K562 (cell line): ENCODE data around the gene ABCG1. TPM values are rescaled to one million over a fixed set of nuclear protein-coding genes. Genes with fewer than 3 reads are reported as not detected.

ENCODE experiments used
- ATAC-seq: fragments of 200-7000 bp; cut with Tn5 transposase; 3 replicates; pipeline ENCODE4 v1.9.1; 2020; ENCODE audit warnings: moderate library complexity
- BruUV-seq: library from RNA; stranded (reverse); fragments of 400-500 nt; replicated peaks from 2 replicates; lab custom pipeline; 2021; lab: Mats Ljungman, UMichigan
- CTCF ChIA-PET: fragments of 300-600 bp; formaldehyde crosslinking; extraction: SDS; loops from one replicate; lab custom pipeline; 2021; ENCODE audit warnings: low intra/inter-chr PET ratio; lab: Yijun Ruan, JAX
- POLR2A ChIA-PET: fragments of 300-600, 350-650 bp; sonication (Branson Sonifier 250); formaldehyde crosslinking; extraction: SDS; loops from one replicate; lab custom pipeline; 2021; ENCODE audit warnings: antibody characterized with exemption, inconsistent platforms; lab: Yijun Ruan, JAX
- DNase-seq, 4 experiments: peaks; one replicate each; pipeline versions ENCODE4 v3.0.0 to v3.0.0-alpha.2; 2011 to 2018; ENCODE audit warnings: low spot score in 3 of 4, mixed read lengths in 3 of 4; ENCODE audit errors: extremely low read depth in 1 of 4
- FAIRE-seq: peaks from 2 replicates; lab custom pipeline; 2011; peaks lifted over from hg19 to GRCh38; lab: Jason Lieb, UNC
- H2AFZ ChIP-seq: 2 replicates; pipeline ENCODE4 v1.6.0; 2011; ENCODE audit warnings: low read depth, low read length, control low read depth, inconsistent platforms
- H3K27ac ChIP-seq: fragments of 200-600 bp; 3 replicates; pipeline ENCODE4 v1.8.0; 2011; ENCODE audit warnings: low read depth, mild to moderate bottlenecking, control low read depth, inconsistent platforms, low read length, moderate library complexity, mixed read lengths; ENCODE audit errors: extremely low read depth
- H3K27me3 ChIP-seq, 2 experiments: fragments of 300-600 bp in 1 of 2; 2 replicates in 1 of 2; 3 replicates in 1 of 2; pipeline versions ENCODE4 v1.6.0 to v1.8.0; 2011; ENCODE audit warnings: inconsistent platforms in 2 of 2, low read length in 2 of 2, mild to moderate bottlenecking in 1 of 2, mixed read lengths in 1 of 2, moderate library complexity in 1 of 2; ENCODE audit not compliant: control insufficient read depth in 2 of 2, insufficient read depth in 2 of 2
- H3K36me3 ChIP-seq: fragments of 300-600 bp; 3 replicates; pipeline ENCODE4 v1.8.0; 2011; ENCODE audit warnings: mild to moderate bottlenecking, low read length, inconsistent platforms; ENCODE audit not compliant: control insufficient read depth, insufficient read depth
- H3K4me1 ChIP-seq, 2 experiments: fragments of 200-600 bp in 1 of 2; replicated peaks in 1 of 2; 2 replicates in 1 of 2; 3 replicates in 1 of 2; pipeline versions ENCODE4 v1.5.1 to v1.8.0; 2011; ENCODE audit warnings: inconsistent platforms in 2 of 2, low read length in 2 of 2, mild to moderate bottlenecking in 1 of 2, mixed read lengths in 1 of 2, moderate library complexity in 1 of 2; ENCODE audit not compliant: control insufficient read depth in 2 of 2, insufficient read depth in 2 of 2
- H3K4me2 ChIP-seq: 2 replicates; pipeline ENCODE4 v1.6.1; 2011; ENCODE audit warnings: low read length, control low read depth, inconsistent platforms, mixed read lengths; ENCODE audit not compliant: insufficient read depth
- H3K4me3 ChIP-seq: fragments of 200-600 bp; sonication (generic), shearing (Covaris generic); 2 replicates; pipeline ENCODE4 v1.5.1; 2016; ENCODE audit warnings: control low read depth, inconsistent platforms
- H3K79me2 ChIP-seq: fragments of 200-600 bp; 3 replicates; pipeline ENCODE4 v1.8.0; 2011; ENCODE audit warnings: low read length, inconsistent platforms; ENCODE audit not compliant: control insufficient read depth, insufficient read depth
- H3K9ac ChIP-seq, 2 experiments: 2 replicates each; pipeline versions ENCODE4 v1.6.0 to v1.6.1; 2011; ENCODE audit warnings: low read depth in 2 of 2, low read length in 2 of 2, control low read depth in 1 of 2, inconsistent platforms in 1 of 2, mild to moderate bottlenecking in 1 of 2, mixed read lengths in 1 of 2; ENCODE audit not compliant: insufficient read depth in 1 of 2
- H3K9me1 ChIP-seq: one replicate; pipeline ENCODE4 v1.6.0; 2011; ENCODE audit warnings: inconsistent platforms, mild to moderate bottlenecking, low read length, moderate library complexity; ENCODE audit not compliant: control insufficient read depth, insufficient read depth
- H3K9me3 ChIP-seq: replicated peaks from 2 replicates; pipeline ENCODE4 v1.5.1; 2011; ENCODE audit warnings: low read depth, low read length, inconsistent platforms; ENCODE audit not compliant: control insufficient read depth, insufficient read depth
- H4K20me1 ChIP-seq: replicated peaks from 2 replicates; pipeline ENCODE4 v1.6.1; 2011; ENCODE audit warnings: low read length, inconsistent platforms, mixed read lengths; ENCODE audit not compliant: control insufficient read depth, insufficient read depth
- GABPB2 ChIP-seq: fragments of 250-450 bp; sonication (Bioruptor Pico); conservative IDR thresholded peaks from 2 replicates; pipeline ENCODE4 v1.5.1; 2021; ENCODE audit warnings: mild to moderate bottlenecking
- HDGF ChIP-seq: fragments of 450-650 bp; IDR thresholded peaks from 2 replicates; pipeline ENCODE4 v1.6.1; 2016
- NFIX ChIP-seq: fragments of 250-450 bp; sonication (Bioruptor Pico); IDR thresholded peaks from 2 replicates; pipeline ENCODE4 v1.4.0; 2020; ENCODE audit warnings: low read depth, mild to moderate bottlenecking, moderate library complexity
- POLR2AphosphoS2 ChIP-seq: IDR thresholded peaks from 2 replicates; pipeline ENCODE4 v1.6.1; 2012; ENCODE audit warnings: low read length, improper control_type of control experiment
- POLR2G ChIP-seq: fragments of 200-400 bp; formaldehyde crosslinking; IDR thresholded peaks from 2 replicates; pipeline ENCODE4 v1.6.1; 2017; ENCODE audit warnings: low read depth, mild to moderate bottlenecking, antibody characterized with exemption, low read length, moderate library complexity
- RFX1 ChIP-seq: fragments of 450-650 bp; IDR thresholded peaks from 2 replicates; pipeline ENCODE4 v1.6.1; 2016; ENCODE audit warnings: mild to moderate bottlenecking, moderate library complexity
- SMARCA4 ChIP-seq: fragments of 450-650 bp; IDR thresholded peaks from 2 replicates; pipeline ENCODE4 v1.6.1; 2016
- TBP ChIP-seq: optimal IDR thresholded peaks from 2 replicates; pipeline ENCODE3; 2011; ENCODE audit warnings: low read depth, low read length, improper control_type of control experiment
- ZFP36 ChIP-seq: fragments of 150-350 bp; IDR thresholded peaks from 2 replicates; pipeline ENCODE4 v1.6.1; 2018; ENCODE audit warnings: low read length, low read depth; ENCODE audit not compliant: partially characterized antibody
- WGBS: fragments of 100-300 bp; shearing (Covaris generic); methylation state at CpG from one replicate; pipeline ENCODE4 v1.1.6; 2016; ENCODE audit warnings: low coverage, mixed read lengths; ENCODE audit not compliant: insufficient coverage; ENCODE audit errors: missing lambda C conversion rate; 5-methylcytosine and 5-hydroxymethylcytosine counted together
- in situ Hi-C: fragments of 300-500 bp; cut with MboI; formaldehyde crosslinking; loops from 4 replicates; pipeline ENCODE4 v1.15.0; 2018; ENCODE audit warnings: inconsistent platforms, mixed read lengths
- intact Hi-C: fragments of 100-400 bp; cut with micrococcal nuclease; formaldehyde crosslinking; loops from 2 replicates; pipeline ENCODE4 v1.14.2; 2022
- polyA plus RNA-seq, 8 experiments: library from polyadenylated mRNA; depleted of rRNA in 4 of 8; stranded (reverse) in 5 of 8; unstranded in 3 of 8; fragments of >200 nt; fragmentation: Nextera tagmentation in 2 of 8; fragmentation: Illumina TruSeq in 1 of 8; extraction: Ambion mirVana in 2 of 8; extraction: Trizol in 1 of 8; gene quantifications; 2 replicates each; pipeline versions ENCODE4 v1.2.1 to v1.2.3, GENCODE V29; 2011 to 2014; ENCODE audit warnings: inconsistent platforms in 1 of 8, missing spikeins in 1 of 8
- total RNA-seq, 7 experiments: library from RNA; depleted of rRNA in 6 of 7; stranded (reverse); fragments of >200 nt in 6 of 7; fragmentation: Illumina TruSeq in 2 of 7; extraction: Trizol in 2 of 7; gene quantifications; 2 replicates each; pipeline versions ENCODE4 v1.2.1 to v1.2.3, GENCODE V29; 2011 to 2021; ENCODE audit warnings: low replicate concordance in 1 of 7
- TF ChIP-seq, protein P1 (sequence below): fragments of 450-650 bp; IDR thresholded peaks from 2 replicates; pipeline ENCODE4 v1.7.1; 2018; ENCODE audit warnings: mild to moderate bottlenecking, low read depth; ENCODE audit not compliant: partially characterized antibody
- TF ChIP-seq, protein P2 (sequence below): fragments of 450-650 bp; IDR thresholded peaks from 2 replicates; pipeline ENCODE4 v1.6.1; 2018; ENCODE audit not compliant: partially characterized antibody
- TF ChIP-seq, protein P3 (sequence below): fragments of 200-800 bp; sonication (Bioruptor generic); IDR thresholded peaks from 2 replicates; pipeline ENCODE4 v1.6.1; 2017; ENCODE audit warnings: missing genetic modification characterization, missing compliant biosample characterization
- TF ChIP-seq, protein P4 (sequence below): IDR thresholded peaks from 3 replicates; pipeline ENCODE4 v1.6.1; 2011; ENCODE audit warnings: borderline replicate concordance, mild to moderate bottlenecking; ENCODE audit not compliant: insufficient read length, insufficient read depth

Gene ABCG1
- total and polyA plus RNA-seq, 9 of the 15 experiments (the other 6 are each of a cell fraction or from before 2014, with no cell fraction given), result 0.04 to 0.09 TPM; not detected in 7

DNA sequence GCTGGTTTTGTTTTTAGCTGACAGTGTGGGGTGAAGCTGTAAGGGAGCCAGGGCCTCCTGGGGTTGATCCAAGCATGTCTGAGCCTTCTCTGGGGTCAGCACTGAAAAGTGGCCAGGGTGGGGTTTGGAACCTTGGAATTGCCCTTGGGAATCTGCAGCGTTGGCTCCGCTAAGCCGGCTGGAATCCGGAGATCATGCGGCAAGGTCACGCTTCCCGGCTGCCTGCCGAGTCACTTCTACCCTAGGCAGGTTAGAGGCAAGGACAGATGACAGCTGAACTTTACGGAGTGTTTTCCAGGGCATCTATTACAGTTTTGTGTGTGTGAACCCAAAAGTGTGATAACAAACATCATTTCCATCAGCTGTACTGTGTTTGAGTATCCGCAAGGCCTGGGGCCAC, 17.1 kb downstream of the ABCG1 start (continued):
- TF ChIP-seq, protein P1, sequence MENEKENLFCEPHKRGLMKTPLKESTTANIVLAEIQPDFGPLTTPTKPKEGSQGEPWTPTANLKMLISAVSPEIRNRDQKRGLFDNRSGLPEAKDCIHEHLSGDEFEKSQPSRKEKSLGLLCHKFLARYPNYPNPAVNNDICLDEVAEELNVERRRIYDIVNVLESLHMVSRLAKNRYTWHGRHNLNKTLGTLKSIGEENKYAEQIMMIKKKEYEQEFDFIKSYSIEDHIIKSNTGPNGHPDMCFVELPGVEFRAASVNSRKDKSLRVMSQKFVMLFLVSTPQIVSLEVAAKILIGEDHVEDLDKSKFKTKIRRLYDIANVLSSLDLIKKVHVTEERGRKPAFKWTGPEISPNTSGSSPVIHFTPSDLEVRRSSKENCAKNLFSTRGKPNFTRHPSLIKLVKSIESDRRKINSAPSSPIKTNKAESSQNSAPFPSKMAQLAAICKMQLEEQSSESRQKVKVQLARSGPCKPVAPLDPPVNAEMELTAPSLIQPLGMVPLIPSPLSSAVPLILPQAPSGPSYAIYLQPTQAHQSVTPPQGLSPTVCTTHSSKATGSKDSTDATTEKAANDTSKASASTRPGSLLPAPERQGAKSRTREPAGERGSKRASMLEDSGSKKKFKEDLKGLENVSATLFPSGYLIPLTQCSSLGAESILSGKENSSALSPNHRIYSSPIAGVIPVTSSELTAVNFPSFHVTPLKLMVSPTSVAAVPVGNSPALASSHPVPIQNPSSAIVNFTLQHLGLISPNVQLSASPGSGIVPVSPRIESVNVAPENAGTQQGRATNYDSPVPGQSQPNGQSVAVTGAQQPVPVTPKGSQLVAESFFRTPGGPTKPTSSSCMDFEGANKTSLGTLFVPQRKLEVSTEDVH, result no peak
- TF ChIP-seq GABPB2 (CRISPR knock-in tag), result no peak
- no peak for TF ChIP-seq POLR2AphosphoS2
- no peak for TF ChIP-seq RFX1
- no peak for TF ChIP-seq SMARCA4

DNA sequence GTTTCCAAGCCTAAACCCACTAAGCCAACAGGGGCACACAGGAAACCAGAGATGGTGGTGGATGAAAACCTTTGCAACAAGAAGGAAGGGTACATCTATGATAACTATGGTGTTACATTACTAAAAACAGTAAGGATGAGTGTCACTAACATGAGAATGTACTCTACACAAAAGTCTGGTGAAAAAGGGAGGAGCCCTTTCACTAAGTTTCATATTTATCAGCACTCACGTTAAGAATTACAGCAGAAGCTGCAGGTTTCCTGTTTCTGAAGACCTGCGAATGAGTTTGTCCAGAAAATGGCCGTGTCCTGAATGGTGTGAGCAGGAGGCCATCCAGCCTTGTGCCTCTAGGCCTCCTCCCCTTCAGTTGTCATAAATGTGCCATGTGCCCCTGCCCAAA, 17.8 kb downstream of the ABCG1 start:
- intact Hi-C loops, result no loop called here
- in situ Hi-C loops, result no loop called here
- Histone ChIP-seq H3K9ac (no peak overlapping the region), H3K9me1 (peaks cover 4% of the 10 kb centered on the region), H3K4me2 (no peak overlapping the region), H3K9me3 (no peaks in the 10 kb centered on the region), H4K20me1 (no peaks in the 10 kb centered on the region; the same call in 1 of the 2 replicates), H3K4me3 (no peak overlapping the region), H3K79me2 (no peaks in the 10 kb centered on the region), H3K27me3 (peaks cover 36 to 75% of the 10 kb centered on the region in 2 experiments), H3K27ac (no peak overlapping the region), H3K36me3 (no peaks in the 10 kb centered on the region), H3K4me1 (peaks cover 17 to 23% of the 10 kb centered on the region in 2 experiments), H2AFZ (no peak overlapping the region)
- ChIA-PET CTCF (no interaction called here), POLR2A (interaction anchor here (1.5 to 2.0 kb wide), 2 partner anchors 9 to 11 kb away, joined by 4 read pairs; no protein-coding TSS in a partner anchor)
- DNase-seq, result no peak
- no peak for FAIRE-seq
- no TSS peak for BruUV-seq
- WGBS, result 2% methylated on average over 3 of the region's 3 CpGs
- no peak for ATAC-seq
- TF ChIP-seq, protein P2, sequence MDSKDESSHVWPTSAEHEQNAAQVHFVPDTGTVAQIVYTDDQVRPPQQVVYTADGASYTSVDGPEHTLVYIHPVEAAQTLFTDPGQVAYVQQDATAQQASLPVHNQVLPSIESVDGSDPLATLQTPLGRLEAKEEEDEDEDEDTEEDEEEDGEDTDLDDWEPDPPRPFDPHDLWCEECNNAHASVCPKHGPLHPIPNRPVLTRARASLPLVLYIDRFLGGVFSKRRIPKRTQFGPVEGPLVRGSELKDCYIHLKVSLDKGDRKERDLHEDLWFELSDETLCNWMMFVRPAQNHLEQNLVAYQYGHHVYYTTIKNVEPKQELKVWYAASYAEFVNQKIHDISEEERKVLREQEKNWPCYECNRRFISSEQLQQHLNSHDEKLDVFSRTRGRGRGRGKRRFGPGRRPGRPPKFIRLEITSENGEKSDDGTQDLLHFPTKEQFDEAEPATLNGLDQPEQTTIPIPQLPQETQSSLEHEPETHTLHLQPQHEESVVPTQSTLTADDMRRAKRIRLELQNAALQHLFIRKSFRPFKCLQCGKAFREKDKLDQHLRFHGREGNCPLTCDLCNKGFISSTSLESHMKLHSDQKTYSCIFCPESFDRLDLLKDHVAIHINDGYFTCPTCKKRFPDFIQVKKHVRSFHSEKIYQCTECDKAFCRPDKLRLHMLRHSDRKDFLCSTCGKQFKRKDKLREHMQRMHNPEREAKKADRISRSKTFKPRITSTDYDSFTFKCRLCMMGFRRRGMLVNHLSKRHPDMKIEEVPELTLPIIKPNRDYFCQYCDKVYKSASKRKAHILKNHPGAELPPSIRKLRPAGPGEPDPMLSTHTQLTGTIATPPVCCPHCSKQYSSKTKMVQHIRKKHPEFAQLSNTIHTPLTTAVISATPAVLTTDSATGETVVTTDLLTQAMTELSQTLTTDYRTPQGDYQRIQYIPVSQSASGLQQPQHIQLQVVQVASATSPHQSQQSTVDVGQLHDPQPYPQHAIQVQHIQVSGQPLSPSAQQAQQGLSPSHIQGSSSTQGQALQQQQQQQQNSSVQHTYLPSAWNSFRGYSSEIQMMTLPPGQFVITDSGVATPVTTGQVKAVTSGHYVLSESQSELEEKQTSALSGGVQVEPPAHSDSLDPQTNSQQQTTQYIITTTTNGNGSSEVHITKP, result no peak
- TF ChIP-seq NFIX (CRISPR knock-in tag) (no peak), POLR2G (no peak), HDGF (no peak), TBP (no peak), ZFP36 (no peak)
- TF ChIP-seq, protein P3, sequence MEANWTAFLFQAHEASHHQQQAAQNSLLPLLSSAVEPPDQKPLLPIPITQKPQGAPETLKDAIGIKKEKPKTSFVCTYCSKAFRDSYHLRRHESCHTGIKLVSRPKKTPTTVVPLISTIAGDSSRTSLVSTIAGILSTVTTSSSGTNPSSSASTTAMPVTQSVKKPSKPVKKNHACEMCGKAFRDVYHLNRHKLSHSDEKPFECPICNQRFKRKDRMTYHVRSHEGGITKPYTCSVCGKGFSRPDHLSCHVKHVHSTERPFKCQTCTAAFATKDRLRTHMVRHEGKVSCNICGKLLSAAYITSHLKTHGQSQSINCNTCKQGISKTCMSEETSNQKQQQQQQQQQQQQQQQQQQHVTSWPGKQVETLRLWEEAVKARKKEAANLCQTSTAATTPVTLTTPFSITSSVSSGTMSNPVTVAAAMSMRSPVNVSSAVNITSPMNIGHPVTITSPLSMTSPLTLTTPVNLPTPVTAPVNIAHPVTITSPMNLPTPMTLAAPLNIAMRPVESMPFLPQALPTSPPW (CRISPR knock-in tag), result no peak
- TF ChIP-seq, protein P4, sequence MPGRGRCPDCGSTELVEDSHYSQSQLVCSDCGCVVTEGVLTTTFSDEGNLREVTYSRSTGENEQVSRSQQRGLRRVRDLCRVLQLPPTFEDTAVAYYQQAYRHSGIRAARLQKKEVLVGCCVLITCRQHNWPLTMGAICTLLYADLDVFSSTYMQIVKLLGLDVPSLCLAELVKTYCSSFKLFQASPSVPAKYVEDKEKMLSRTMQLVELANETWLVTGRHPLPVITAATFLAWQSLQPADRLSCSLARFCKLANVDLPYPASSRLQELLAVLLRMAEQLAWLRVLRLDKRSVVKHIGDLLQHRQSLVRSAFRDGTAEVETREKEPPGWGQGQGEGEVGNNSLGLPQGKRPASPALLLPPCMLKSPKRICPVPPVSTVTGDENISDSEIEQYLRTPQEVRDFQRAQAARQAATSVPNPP, result no peak
